ENCODE results near the gene UBE2G2. TPM values are rescaled to one million over a fixed set of nuclear protein-coding genes. Genes with fewer than 3 reads are reported as not detected.
A peak's percentile ranks its signal among the peaks of the same experiment; 100 is the strongest.

UBE2G2 gene
- total RNA-seq, 1 experiment from 2014 or later, result 212 TPM

DNA sequence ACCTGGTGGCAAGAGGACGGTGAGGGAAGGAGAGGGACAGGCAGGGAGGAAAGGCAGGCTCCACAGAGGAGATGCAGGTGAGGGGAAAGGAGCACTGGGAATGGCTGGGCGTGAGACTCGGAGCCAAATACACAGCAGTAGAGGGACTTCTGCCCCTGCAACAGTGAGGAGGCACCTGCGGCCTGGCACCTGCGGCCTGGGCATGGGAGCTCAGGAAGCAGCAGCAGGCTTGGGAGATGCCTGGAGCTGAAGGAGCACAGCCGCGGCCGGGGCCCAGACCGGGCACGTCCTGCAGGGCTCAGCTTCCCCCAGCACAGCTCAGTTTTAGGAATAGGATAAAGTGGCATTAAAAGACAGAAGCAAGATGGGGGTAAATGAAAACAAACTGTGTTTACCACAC lies 69.4 kb downstream of the UBE2G2 start:
- intact Hi-C loops (cut with micrococcal nuclease; ENCODE audit: unreplicated experiment), result no loop called here
- BruUV-seq (replicated peaks), result no TSS peak
- POLR2A ChIA-PET (ENCODE audit: low non-redundant PET), result interaction anchor here (0.7 kb wide), 1 partner anchor 10 kb away, joined by 3 read pairs; no protein-coding TSS in a partner anchor
- CTCF ChIA-PET, result no interaction called here
- Histone ChIP-seq H3K27me3 (replicated peaks; ENCODE audit: insufficient read depth, low read depth, low read length, poor library complexity) (no peaks in the 10 kb centered on the region), H3K4me3 (ENCODE audit: low read depth, low read length, poor library complexity, severe bottlenecking) (no peak overlapping the region), H3K4me1 (ENCODE audit: insufficient read depth, low read length, poor library complexity, severe bottlenecking) (no peaks in the 10 kb centered on the region), H3K27ac (ENCODE audit: low read depth, low read length, poor library complexity, severe bottlenecking) (no peak overlapping the region), H3K9me3 (ENCODE audit: low read depth, low read length, poor library complexity, severe bottlenecking) (no peaks in the 10 kb centered on the region), H3K36me3 (ENCODE audit: insufficient read depth, low read length, poor library complexity, severe bottlenecking) (peaks cover 2% of the 10 kb centered on the region)
- TF ChIP-seq, protein P1, sequence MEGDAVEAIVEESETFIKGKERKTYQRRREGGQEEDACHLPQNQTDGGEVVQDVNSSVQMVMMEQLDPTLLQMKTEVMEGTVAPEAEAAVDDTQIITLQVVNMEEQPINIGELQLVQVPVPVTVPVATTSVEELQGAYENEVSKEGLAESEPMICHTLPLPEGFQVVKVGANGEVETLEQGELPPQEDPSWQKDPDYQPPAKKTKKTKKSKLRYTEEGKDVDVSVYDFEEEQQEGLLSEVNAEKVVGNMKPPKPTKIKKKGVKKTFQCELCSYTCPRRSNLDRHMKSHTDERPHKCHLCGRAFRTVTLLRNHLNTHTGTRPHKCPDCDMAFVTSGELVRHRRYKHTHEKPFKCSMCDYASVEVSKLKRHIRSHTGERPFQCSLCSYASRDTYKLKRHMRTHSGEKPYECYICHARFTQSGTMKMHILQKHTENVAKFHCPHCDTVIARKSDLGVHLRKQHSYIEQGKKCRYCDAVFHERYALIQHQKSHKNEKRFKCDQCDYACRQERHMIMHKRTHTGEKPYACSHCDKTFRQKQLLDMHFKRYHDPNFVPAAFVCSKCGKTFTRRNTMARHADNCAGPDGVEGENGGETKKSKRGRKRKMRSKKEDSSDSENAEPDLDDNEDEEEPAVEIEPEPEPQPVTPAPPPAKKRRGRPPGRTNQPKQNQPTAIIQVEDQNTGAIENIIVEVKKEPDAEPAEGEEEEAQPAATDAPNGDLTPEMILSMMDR (conservative IDR thresholded peaks at IDR 0.05; ENCODE audit: low read depth, low read length), result no peak
- no peak for TF ChIP-seq EZH2 (IDR thresholded peaks at IDR 0.05; ENCODE audit: borderline replicate concordance, low read depth, low read length, poor library complexity, severe bottlenecking)
- DNase-seq (ENCODE audit: low spot score), result no peak

DNA sequence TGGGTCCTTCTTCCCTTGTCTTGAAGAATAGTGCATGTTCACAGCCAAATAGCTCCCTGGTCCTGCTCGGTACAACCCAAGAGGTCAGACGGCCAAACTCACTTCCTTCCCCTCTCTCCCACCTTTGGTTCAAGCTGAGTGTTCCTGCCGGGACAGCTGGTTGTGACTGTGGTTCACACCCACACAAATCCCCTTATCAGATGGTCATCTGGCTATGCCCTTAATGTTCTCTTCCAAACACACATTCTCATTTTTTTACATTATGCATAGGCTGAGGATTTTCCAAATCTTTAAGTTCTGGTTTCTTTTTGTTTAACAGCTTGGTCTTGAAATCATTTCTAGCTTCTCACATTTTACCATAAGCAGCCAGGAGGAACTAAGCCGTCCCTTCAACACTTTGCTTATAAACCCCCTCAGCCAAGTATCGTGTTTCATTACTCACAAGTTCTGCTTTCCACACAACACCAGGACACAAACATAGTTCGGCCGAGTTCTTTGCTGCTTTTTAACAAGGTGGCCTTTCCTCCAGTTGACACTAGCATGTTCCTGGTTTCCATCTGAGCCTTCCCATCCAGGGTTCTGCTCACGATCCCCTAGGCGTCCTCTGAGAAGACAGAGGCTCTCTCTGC lies 70.6 kb downstream of the UBE2G2 start:
- Histone ChIP-seq H3K9me3 (ENCODE audit: low read depth, low read length, poor library complexity, severe bottlenecking) (no peaks in the 10 kb centered on the region), H3K27me3 (replicated peaks; ENCODE audit: insufficient read depth, low read depth, low read length, poor library complexity) (no peaks in the 10 kb centered on the region), H3K4me3 (ENCODE audit: low read depth, low read length, poor library complexity, severe bottlenecking) (no peak overlapping the region), H3K36me3 (ENCODE audit: insufficient read depth, low read length, poor library complexity, severe bottlenecking) (peaks cover 2% of the 10 kb centered on the region), H3K4me1 (ENCODE audit: insufficient read depth, low read length, poor library complexity, severe bottlenecking) (no peaks in the 10 kb centered on the region), H3K27ac (ENCODE audit: low read depth, low read length, poor library complexity, severe bottlenecking) (no peak overlapping the region)
- no peak for DNase-seq (ENCODE audit: low spot score)
- ChIA-PET CTCF (no interaction called here), POLR2A (ENCODE audit: low non-redundant PET) (no interaction called here)
- TF ChIP-seq EZH2 (IDR thresholded peaks at IDR 0.05; ENCODE audit: borderline replicate concordance, low read depth, low read length, poor library complexity, severe bottlenecking), result no peak
- TF ChIP-seq, protein P1 (conservative IDR thresholded peaks at IDR 0.05; ENCODE audit: low read depth, low read length), result no peak
- TSS peak; percentile 37 for BruUV-seq (replicated peaks)
- intact Hi-C loops (cut with micrococcal nuclease; ENCODE audit: unreplicated experiment), result no loop called here

DNA sequence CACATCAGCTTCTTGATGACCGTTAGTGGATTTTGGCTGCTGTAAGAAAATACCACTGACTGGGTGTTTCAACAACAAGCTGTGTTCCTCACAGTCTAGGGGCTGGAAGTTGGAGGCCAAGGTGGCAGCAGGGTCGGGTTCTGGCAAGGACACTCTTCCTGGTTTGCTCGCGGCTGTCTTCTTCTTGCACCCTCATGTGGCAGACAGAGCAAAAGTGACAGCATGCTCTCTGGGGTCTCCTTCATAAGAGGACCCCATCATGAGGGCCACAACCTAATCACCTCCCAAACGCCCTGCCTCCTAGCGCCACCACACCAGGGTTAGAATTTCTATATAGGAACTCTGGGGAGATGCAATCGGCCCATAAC lies 71.6 kb downstream of the UBE2G2 start:
- Histone ChIP-seq H3K9me3 (ENCODE audit: low read depth, low read length, poor library complexity, severe bottlenecking) (no peaks in the 10 kb centered on the region), H3K27me3 (replicated peaks; ENCODE audit: insufficient read depth, low read depth, low read length, poor library complexity) (no peaks in the 10 kb centered on the region), H3K4me3 (ENCODE audit: low read depth, low read length, poor library complexity, severe bottlenecking) (no peak overlapping the region), H3K27ac (ENCODE audit: low read depth, low read length, poor library complexity, severe bottlenecking) (no peak overlapping the region), H3K36me3 (ENCODE audit: insufficient read depth, low read length, poor library complexity, severe bottlenecking) (peaks cover 2% of the 10 kb centered on the region), H3K4me1 (ENCODE audit: insufficient read depth, low read length, poor library complexity, severe bottlenecking) (no peaks in the 10 kb centered on the region)
- POLR2A ChIA-PET (ENCODE audit: low non-redundant PET), result no interaction called here
- intact Hi-C loops (cut with micrococcal nuclease; ENCODE audit: unreplicated experiment), result no loop called here
- no TSS peak for BruUV-seq (replicated peaks)
- CTCF ChIA-PET, result no interaction called here
- TF ChIP-seq EZH2 (IDR thresholded peaks at IDR 0.05; ENCODE audit: borderline replicate concordance, low read depth, low read length, poor library complexity, severe bottlenecking), result no peak
- TF ChIP-seq, protein P1 (conservative IDR thresholded peaks at IDR 0.05; ENCODE audit: low read depth, low read length), result no peak
- DNase-seq (ENCODE audit: low spot score), result no peak

All from A673 (cell line).